HepG2 (cell line): Measurements from ENCODE around the gene IL6ST.
A peak's percentile ranks its signal among the peaks of the same experiment; 100 is the strongest.

Experiments used
- ATF7 ChIP-seq, 2 experiments: fragments of 450-650 bp in 1 of 2; sonication (generic) in 1 of 2; formaldehyde crosslinking in 1 of 2; IDR thresholded peaks; 2 replicates each; pipeline versions ENCODE4 v1.4.0 to v1.6.1; 2016 to 2020; ENCODE audit warnings: antibody characterized with exemption in 1 of 2, mild to moderate bottlenecking in 1 of 2, missing genetic modification reagents in 1 of 2
- CAMTA2 ChIP-seq: sonication (generic); formaldehyde crosslinking; IDR thresholded peaks from 2 replicates; pipeline ENCODE4 v1.4.0; 2020; ENCODE audit warnings: mild to moderate bottlenecking, missing genetic modification reagents, borderline replicate concordance
- CREB1 ChIP-seq, 2 experiments: fragments of 450-650 bp in 1 of 2; IDR thresholded peaks; 2 replicates each; pipeline ENCODE4 v1.6.1; 2016 to 2017; ENCODE audit warnings: control low read depth in 1 of 2, mild to moderate bottlenecking in 1 of 2, missing compliant biosample characterization in 1 of 2, missing genetic modification characterization in 1 of 2
- EZH2 ChIP-seq: conservative IDR thresholded peaks from 2 replicates; pipeline ENCODE4 v1.6.1; 2012; ENCODE audit warnings: mild to moderate bottlenecking, low read depth, low read length, moderate library complexity
- HNF4A ChIP-seq: sonication (generic); formaldehyde crosslinking; IDR thresholded peaks from 2 replicates; pipeline ENCODE4 v1.4.0; 2020; ENCODE audit warnings: missing genetic modification reagents
- KAT7 ChIP-seq: IDR thresholded peaks from 2 replicates; pipeline ENCODE4 v1.6.1; 2018; ENCODE audit warnings: borderline replicate concordance, missing compliant biosample characterization
- KDM5B ChIP-seq: sonication (generic); formaldehyde crosslinking; IDR thresholded peaks from 2 replicates; pipeline ENCODE4 v1.4.0; 2020; ENCODE audit warnings: missing genetic modification reagents, mild to moderate bottlenecking, borderline replicate concordance
- NFE2L2 ChIP-seq: fragments of 150-350 bp; IDR thresholded peaks from 2 replicates; pipeline ENCODE4 v1.6.1; 2014; ENCODE audit warnings: low read length
- TEF ChIP-seq: sonication (generic); formaldehyde crosslinking; IDR thresholded peaks from 2 replicates; pipeline ENCODE4 v1.5.0; 2020; ENCODE audit warnings: missing genetic modification reagents
- USF2 ChIP-seq, 2 experiments: sonication (generic) in 1 of 2; formaldehyde crosslinking in 1 of 2; IDR thresholded peaks; 2 replicates each; pipeline versions ENCODE4 v1.5.1 to v1.6.1; 2011 to 2020; ENCODE audit warnings: borderline replicate concordance in 1 of 2, low read depth in 1 of 2, low read length in 1 of 2, mild to moderate bottlenecking in 1 of 2, missing genetic modification reagents in 1 of 2, moderate library complexity in 1 of 2
- ZNF407 ChIP-seq: sonication (generic); formaldehyde crosslinking; IDR thresholded peaks from one replicate; pipeline ENCODE4 v1.5.1; 2020; ENCODE audit warnings: mild to moderate bottlenecking, missing genetic modification reagents; ENCODE audit errors: not compliant biosample characterization
- ZNF543 ChIP-seq: sonication (generic); formaldehyde crosslinking; IDR thresholded peaks from 2 replicates; pipeline ENCODE4 v1.4.0; 2020; ENCODE audit warnings: mild to moderate bottlenecking, missing genetic modification reagents
- ZNF768 ChIP-seq: sonication (generic); formaldehyde crosslinking; IDR thresholded peaks from 2 replicates; pipeline ENCODE4 v1.4.0; 2020; ENCODE audit warnings: missing genetic modification reagents

GRCh38 chr5:55988979-55989638 lies 5.7 kb downstream of the IL6ST start:
- TF ChIP-seq TEF (CRISPR knock-in tag): no peak
- no peak for TF ChIP-seq USF2 (IDR thresholded peaks at IDR 0.05; ENCODE audit: low read depth, low read length)
- no peak for TF ChIP-seq USF2 (CRISPR knock-in tag; IDR thresholded peaks at IDR 0.05; ENCODE audit: borderline replicate concordance)
- TF ChIP-seq NFE2L2: no peak
- no peak for TF ChIP-seq ATF7 (IDR thresholded peaks at IDR 0.05)
- no peak for TF ChIP-seq ATF7 (CRISPR knock-in tag; IDR thresholded peaks at IDR 0.05)
- no peak for TF ChIP-seq KAT7 (CRISPR knock-in tag)
- no peak for TF ChIP-seq KDM5B (CRISPR knock-in tag)
- TF ChIP-seq HNF4A (CRISPR knock-in tag): no peak; the same call in 1 of the 2 replicates
- no peak for TF ChIP-seq CREB1 (IDR thresholded peaks at IDR 0.05)
- peak; percentile 24; the same call in 1 of the 2 replicates for TF ChIP-seq CREB1 (CRISPR knock-in tag; IDR thresholded peaks at IDR 0.05)
- no peak for TF ChIP-seq ZNF543
- no peak for TF ChIP-seq EZH2
- TF ChIP-seq ZNF768 (CRISPR knock-in tag): no peak
- no peak for TF ChIP-seq ZNF407
- TF ChIP-seq CAMTA2 (CRISPR knock-in tag): no peak
